ENCODE data around the gene GRIN2A. TPM values are rescaled to one million over a fixed set of nuclear protein-coding genes. Genes with fewer than 3 reads are reported as not detected.

Gene GRIN2A
- total RNA-seq, 1 donor from 2014 or later, result 0.56 TPM

GRCh38 chr16:10172848-10173655 lies 9.2 kb downstream of the GRIN2A start:
- H3K4me3 ChIP-seq, result no peak overlapping the region
- H3K9me3 ChIP-seq, result no peaks in the 10 kb centered on the region
- ATAC-seq, result no peak
- no peak overlapping the region for H3K27ac ChIP-seq
- no peaks in the 10 kb centered on the region for H3K4me1 ChIP-seq
- H3K36me3 ChIP-seq, result no peaks in the 10 kb centered on the region
- H3K27me3 ChIP-seq (ENCODE audit: low read depth), result no peaks in the 10 kb centered on the region
- no peak for TF ChIP-seq CTCF (IDR thresholded peaks at IDR 0.05)
- DNase-seq, result no peak
- intact Hi-C loops (cut with DNase I), result no loop called here

- no peak for TF ChIP-seq CTCF (IDR thresholded peaks at IDR 0.05)
- Histone ChIP-seq H3K4me1 (no peaks in the 10 kb centered on the region), H3K36me3 (no peaks in the 10 kb centered on the region), H3K27me3 (ENCODE audit: low read depth) (no peaks in the 10 kb centered on the region), H3K4me3 (no peak overlapping the region), H3K9me3 (no peaks in the 10 kb centered on the region), H3K27ac (no peak overlapping the region)
- intact Hi-C loops (cut with DNase I), result no loop called here
- DNase-seq (no peak), ATAC-seq (no peak)
Observed at GRCh38 chr16:10171221-10171620, 11.0 kb downstream of the GRIN2A start.

- no peak for DNase-seq
- Histone ChIP-seq H3K9me3 (no peaks in the 10 kb centered on the region), H3K36me3 (no peaks in the 10 kb centered on the region), H3K27me3 (ENCODE audit: low read depth) (no peaks in the 10 kb centered on the region), H3K4me1 (no peaks in the 10 kb centered on the region), H3K4me3 (no peak overlapping the region), H3K27ac (no peak overlapping the region)
- intact Hi-C loops (cut with DNase I), result no loop called here
- no peak for TF ChIP-seq CTCF (IDR thresholded peaks at IDR 0.05)
- ATAC-seq, result no peak
Observed at GRCh38 chr16:10169904-10170410, 12.3 kb downstream of the GRIN2A start.

GRCh38 chr16:10169031-10169430 lies 13.2 kb downstream of the GRIN2A start:
- no peak overlapping the region for H3K27ac ChIP-seq
- H3K4me1 ChIP-seq, result no peaks in the 10 kb centered on the region
- intact Hi-C loops (cut with DNase I), result no loop called here
- H3K27me3 ChIP-seq (ENCODE audit: low read depth), result no peaks in the 10 kb centered on the region
- no peaks in the 10 kb centered on the region for H3K36me3 ChIP-seq
- H3K9me3 ChIP-seq, result no peaks in the 10 kb centered on the region
- H3K4me3 ChIP-seq, result no peak overlapping the region
- DNase-seq, result no peak
- TF ChIP-seq CTCF (IDR thresholded peaks at IDR 0.05), result no peak
- no peak for ATAC-seq

GRCh38 chr16:10168258-10168657 lies 14.0 kb downstream of the GRIN2A start:
- Histone ChIP-seq H3K27me3 (ENCODE audit: low read depth) (no peaks in the 10 kb centered on the region), H3K4me1 (no peaks in the 10 kb centered on the region), H3K9me3 (no peaks in the 10 kb centered on the region), H3K36me3 (no peaks in the 10 kb centered on the region), H3K27ac (no peak overlapping the region), H3K4me3 (no peak overlapping the region)
- ATAC-seq (peak; percentile 24 to 39), DNase-seq (no peak)
- no peak for TF ChIP-seq CTCF (IDR thresholded peaks at IDR 0.05)
- intact Hi-C loops (cut with DNase I), result no loop called here

Measured in lower lobe of right lung (tissue), 2 donors.